ENCODE results near the gene U2AF2. TPM values are rescaled to one million over a fixed set of nuclear protein-coding genes. Genes with fewer than 3 reads are reported as not detected.

U2AF2 gene
- total and polyA plus RNA-seq, 12 donors: 58.9 to 243 (median 117) TPM

DNA sequence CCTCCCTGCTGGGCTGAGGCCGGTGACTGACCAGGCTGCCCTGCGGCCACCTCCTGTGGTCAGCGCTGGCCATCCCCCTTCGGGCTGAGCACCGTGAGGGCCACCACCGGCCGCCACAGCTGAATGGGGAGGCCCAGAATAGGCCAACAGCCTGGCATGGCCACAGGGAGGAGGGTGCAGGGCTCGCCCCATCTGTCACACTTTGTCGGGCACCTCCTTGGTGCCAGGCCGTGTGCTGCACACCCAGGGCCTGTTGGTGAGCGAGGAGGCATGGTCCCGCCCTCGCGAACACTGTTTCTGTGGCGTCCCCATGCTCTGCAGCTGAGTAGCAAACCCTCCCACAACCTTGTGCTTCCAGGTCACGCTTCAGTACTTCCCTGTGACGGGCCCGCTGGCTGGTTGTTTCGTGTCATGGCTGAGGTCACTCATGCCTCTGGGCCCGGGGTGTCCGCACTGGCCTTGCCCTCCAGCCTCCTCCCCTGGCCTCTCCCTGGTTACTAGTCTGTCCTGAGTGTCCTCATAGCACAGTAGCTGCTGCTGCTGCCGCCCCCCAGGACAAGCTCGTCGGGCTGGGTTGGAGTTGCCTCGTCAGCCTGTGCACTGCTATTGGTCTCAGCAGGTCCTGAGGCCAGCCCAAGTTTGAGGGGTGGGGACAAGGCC lies 35.4 kb downstream of the U2AF2 start:
- Histone ChIP-seq H3K4me1 (replicated peaks in 1 of 2) (no peaks in the 10 kb centered on the region), H3K27ac (no peak overlapping the region), H3K4me3 (no peak overlapping the region), H3K27me3 (no peaks in the 10 kb centered on the region), H3K9me3 (replicated peaks in 1 of 3) (no peaks in the 10 kb centered on the region), H3K36me3 (replicated peaks in 1 of 2) (peaks cover 0 to 84% of the 10 kb centered on the region in 2 donors)
- 89 to 95% (median 91%) methylated on average over 13 to 25 of the region's 25 CpGs for WGBS, 4 donors
- intact Hi-C loops (cut with DNase I): no loop called here
- TF ChIP-seq POLR2A (IDR thresholded peaks at IDR 0.05) (no peak), CTCF (IDR thresholded peaks at IDR 0.05) (no peak)
- peak in 1 of 7 donors; percentile 14 for DNase-seq

GRCh38 chr19:55690769-55691545 lies 36.1 kb downstream of the U2AF2 start:
- TF ChIP-seq POLR2A (IDR thresholded peaks at IDR 0.05) (no peak), CTCF (IDR thresholded peaks at IDR 0.05) (no peak)
- peaks cover 0 to 84% of the 10 kb centered on the region in 2 donors for H3K36me3 ChIP-seq (replicated peaks in 1 of 2)
- no peaks in the 10 kb centered on the region for H3K9me3 ChIP-seq (replicated peaks in 1 of 3)
- intact Hi-C loops (cut with DNase I): no loop called here
- no peaks in the 10 kb centered on the region for H3K4me1 ChIP-seq (replicated peaks in 1 of 2)
- H3K27me3 ChIP-seq: no peaks in the 10 kb centered on the region
- no peak overlapping the region for H3K27ac ChIP-seq
- no peak overlapping the region for H3K4me3 ChIP-seq
- WGBS, 4 donors: 92 to 95% (median 94%) methylated on average over 23 to 31 of the region's 31 CpGs
- peak in 1 of 7 donors; percentile 13 for DNase-seq

- peak in 1 of 7 donors; percentile 17 for DNase-seq
Measured at GRCh38 chr19:55691561-55692481, 37.0 kb downstream of the U2AF2 start.

More at GRCh38 chr19:55691561-55692481, 37.0 kb downstream of the U2AF2 start:
- WGBS, 4 donors: 86 to 93% (median 93%) methylated on average over 15 to 31 of the region's 31 CpGs
- peaks cover 0 to 87% of the 10 kb centered on the region in 2 donors for H3K36me3 ChIP-seq (replicated peaks in 1 of 2)
- H3K4me3 ChIP-seq: no peak overlapping the region
- no peaks in the 10 kb centered on the region for H3K27me3 ChIP-seq
- no peaks in the 10 kb centered on the region for H3K9me3 ChIP-seq (replicated peaks in 1 of 3)
- intact Hi-C loops (cut with DNase I): no loop called here
- no peak for TF ChIP-seq CTCF (IDR thresholded peaks at IDR 0.05)
- no peak for TF ChIP-seq POLR2A (IDR thresholded peaks at IDR 0.05)
- H3K27ac ChIP-seq: no peak overlapping the region
- H3K4me1 ChIP-seq (replicated peaks in 1 of 2): no peaks in the 10 kb centered on the region
